OCI-LY7 (cell line): Measurements from ENCODE around the gene GABRB3. TPM values are rescaled to one million over a fixed set of nuclear protein-coding genes. Genes with fewer than 3 reads are reported as not detected.

ENCODE experiments used
- BruUV-seq: library from RNA; stranded (reverse); fragments of 400-500 nt; replicated peaks from 2 replicates; lab custom pipeline; 2021; lab: Mats Ljungman, UMichigan
- CTCF ChIA-PET: fragments of 300-600 bp; sonication (Branson Sonifier 250); formaldehyde crosslinking; loops from one replicate; lab custom pipeline; 2022; ENCODE audit warnings: antibody characterized with exemption; ENCODE audit not compliant: unreplicated experiment; lab: Charles Lee
- POLR2A ChIA-PET: fragments of 300-600 bp; sonication (Branson Sonifier 250); formaldehyde crosslinking; loops from one replicate; lab custom pipeline; 2022; ENCODE audit warnings: antibody characterized with exemption; lab: Charles Lee
- DNase-seq: peaks from one replicate; pipeline ENCODE4 v3.0.0-alpha.2; 2015; ENCODE audit warnings: low spot score
- H2AFZ ChIP-seq: fragments of 200-600 bp; sonication (generic), shearing (Covaris generic); 2 replicates; pipeline ENCODE4 v1.6.1; 2014; ENCODE audit warnings: mild to moderate bottlenecking, antibody characterized with exemption, low read length, moderate library complexity
- H3K27ac ChIP-seq: fragments of 200-600 bp; sonication (generic); 2 replicates; pipeline ENCODE4 v1.5.1; 2014; ENCODE audit warnings: mixed run types, low read depth, mild to moderate bottlenecking, moderate library complexity, low read length, inconsistent platforms; ENCODE audit not compliant: poor library complexity, severe bottlenecking
- H3K36me3 ChIP-seq: fragments of 200-600 bp; sonication (generic); 2 replicates; pipeline ENCODE4 v1.6.1; 2014; ENCODE audit warnings: mild to moderate bottlenecking, antibody characterized with exemption, low read length, moderate library complexity, mixed read lengths; ENCODE audit not compliant: insufficient read depth
- H3K4me1 ChIP-seq: fragments of 200-600 bp; sonication (generic); 2 replicates; pipeline ENCODE4 v1.5.1; 2014; ENCODE audit warnings: mild to moderate bottlenecking, low read length; ENCODE audit not compliant: insufficient read depth, poor library complexity, severe bottlenecking
- H3K4me2 ChIP-seq: fragments of 200-600 bp; sonication (generic); 2 replicates; pipeline ENCODE4 v1.6.1; 2014; ENCODE audit warnings: mild to moderate bottlenecking, low read length
- H3K4me3 ChIP-seq: fragments of 200-600 bp; sonication (generic); 2 replicates; pipeline ENCODE4 v1.5.1; 2014; ENCODE audit warnings: mild to moderate bottlenecking, low read depth, low read length; ENCODE audit not compliant: poor library complexity, severe bottlenecking
- H3K79me2 ChIP-seq: fragments of 200-600 bp; sonication (generic); 2 replicates; pipeline ENCODE4 v1.6.1; 2016; ENCODE audit warnings: low read depth, mild to moderate bottlenecking, low read length, moderate library complexity, mixed read lengths; ENCODE audit not compliant: insufficient read depth
- H3K9me2 ChIP-seq: fragments of 200-600 bp; sonication (generic); 2 replicates; pipeline ENCODE4 v1.6.1; 2016; ENCODE audit warnings: mild to moderate bottlenecking, low read length, mixed read lengths; ENCODE audit not compliant: insufficient read depth
- H3K9me3 ChIP-seq: fragments of 200-600 bp; sonication (generic); 2 replicates; pipeline ENCODE4 v1.6.1; 2014; ENCODE audit warnings: mild to moderate bottlenecking, mixed run types, low read length, mixed read lengths
- H4K20me1 ChIP-seq: fragments of 200-600 bp; sonication (generic); 2 replicates; pipeline ENCODE4 v1.6.1; 2014; ENCODE audit warnings: mild to moderate bottlenecking, antibody characterized with exemption, low read length, moderate library complexity, mixed read lengths; ENCODE audit not compliant: insufficient read depth
- EZH2phosphoT487 ChIP-seq: fragments of 200-600 bp; sonication (generic); IDR thresholded peaks from 2 replicates; pipeline ENCODE4 v1.6.1; 2018; ENCODE audit warnings: low read depth, borderline replicate concordance, mild to moderate bottlenecking, mixed run types, antibody characterized with exemption, low read length, moderate library complexity, mixed read lengths
- intact Hi-C: fragments of 100-400 bp; cut with micrococcal nuclease; formaldehyde crosslinking; loops from one replicate; pipeline ENCODE4 v1.10.0; 2022; ENCODE audit not compliant: unreplicated experiment
- total RNA-seq, 2 experiments: library from RNA; depleted of rRNA in 1 of 2; stranded (reverse); fragments of >200 nt in 1 of 2; shearing (Covaris generic) in 1 of 2; gene quantifications; 2 replicates each; pipeline ENCODE4 v1.2.3, GENCODE V29; 2014 to 2022
- TF ChIP-seq, protein P1 (sequence below): fragments of 200-600 bp; sonication (generic); conservative IDR thresholded peaks from 2 replicates; pipeline ENCODE4 v1.5.1; 2014; ENCODE audit warnings: mild to moderate bottlenecking, antibody characterized with exemption, low read length, moderate library complexity, mixed read lengths

Gene GABRB3
- total RNA-seq, 2 experiments from 2014 or later, result 2.8 to 6.5 TPM

DNA sequence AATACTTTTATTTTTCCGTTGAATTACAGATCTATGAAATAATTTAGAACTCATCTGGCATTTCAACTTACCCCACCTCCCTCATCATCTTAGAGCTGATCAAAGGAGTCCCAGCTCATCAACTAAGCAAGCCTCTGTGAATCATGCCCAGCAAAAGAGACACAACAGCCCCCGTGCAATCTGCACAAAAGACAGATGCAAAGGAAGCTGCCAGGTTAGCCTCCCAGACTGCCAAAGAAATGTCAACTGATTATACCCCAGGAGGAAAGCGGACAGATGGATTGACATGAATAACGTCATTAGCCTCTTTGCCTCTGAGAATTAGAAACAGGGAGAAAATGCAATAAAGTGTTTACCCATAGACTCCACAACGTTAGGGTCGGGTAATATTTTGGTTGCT lies 75.0 kb downstream of the GABRB3 start:
- H3K4me3 ChIP-seq, result no peak overlapping the region
- ChIA-PET POLR2A (no interaction called here), CTCF (no interaction called here)
- H3K9me3 ChIP-seq, result no peaks in the 10 kb centered on the region
- intact Hi-C loops, result no loop called here
- no peaks in the 10 kb centered on the region for H3K36me3 ChIP-seq
- H4K20me1 ChIP-seq, result no peaks in the 10 kb centered on the region
- DNase-seq, result no peak
- H3K79me2 ChIP-seq, result no peaks in the 10 kb centered on the region
- no peak overlapping the region for H3K4me2 ChIP-seq
- no peak overlapping the region for H3K27ac ChIP-seq
- TF ChIP-seq, protein P1, sequence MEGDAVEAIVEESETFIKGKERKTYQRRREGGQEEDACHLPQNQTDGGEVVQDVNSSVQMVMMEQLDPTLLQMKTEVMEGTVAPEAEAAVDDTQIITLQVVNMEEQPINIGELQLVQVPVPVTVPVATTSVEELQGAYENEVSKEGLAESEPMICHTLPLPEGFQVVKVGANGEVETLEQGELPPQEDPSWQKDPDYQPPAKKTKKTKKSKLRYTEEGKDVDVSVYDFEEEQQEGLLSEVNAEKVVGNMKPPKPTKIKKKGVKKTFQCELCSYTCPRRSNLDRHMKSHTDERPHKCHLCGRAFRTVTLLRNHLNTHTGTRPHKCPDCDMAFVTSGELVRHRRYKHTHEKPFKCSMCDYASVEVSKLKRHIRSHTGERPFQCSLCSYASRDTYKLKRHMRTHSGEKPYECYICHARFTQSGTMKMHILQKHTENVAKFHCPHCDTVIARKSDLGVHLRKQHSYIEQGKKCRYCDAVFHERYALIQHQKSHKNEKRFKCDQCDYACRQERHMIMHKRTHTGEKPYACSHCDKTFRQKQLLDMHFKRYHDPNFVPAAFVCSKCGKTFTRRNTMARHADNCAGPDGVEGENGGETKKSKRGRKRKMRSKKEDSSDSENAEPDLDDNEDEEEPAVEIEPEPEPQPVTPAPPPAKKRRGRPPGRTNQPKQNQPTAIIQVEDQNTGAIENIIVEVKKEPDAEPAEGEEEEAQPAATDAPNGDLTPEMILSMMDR, result no peak
- no peak for TF ChIP-seq EZH2phosphoT487
- no peaks in the 10 kb centered on the region for H3K4me1 ChIP-seq
- H3K9me2 ChIP-seq, result 0 out of 2 replicates have a peak, but pooled peaks cover 3% of the 10 kb centered on the region
- no peak overlapping the region for H2AFZ ChIP-seq
- BruUV-seq, result no TSS peak

DNA sequence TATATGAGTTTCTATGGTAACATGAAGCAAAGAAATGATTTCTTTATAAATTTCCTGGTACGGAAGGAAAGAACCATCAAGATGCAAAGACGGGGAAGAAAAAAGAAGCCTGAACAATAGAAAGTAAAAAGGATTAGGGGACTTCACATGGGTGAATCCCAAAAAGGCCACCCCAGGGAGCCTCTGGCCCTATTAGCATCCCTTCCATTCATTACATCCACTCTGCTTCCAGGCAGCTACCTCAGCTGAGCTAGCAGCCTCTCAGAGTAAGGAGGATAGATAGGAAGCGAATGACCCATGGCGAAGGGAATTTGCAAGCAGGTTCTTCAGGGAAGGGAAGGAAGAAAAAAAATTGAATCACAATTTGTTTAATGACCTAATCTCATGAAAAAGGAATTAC lies 81.6 kb downstream of the GABRB3 start:
- ChIA-PET POLR2A (no interaction called here), CTCF (no interaction called here)
- H2AFZ ChIP-seq, result no peak overlapping the region
- no peak overlapping the region for H3K27ac ChIP-seq
- H3K9me2 ChIP-seq, result no peaks in the 10 kb centered on the region
- no peaks in the 10 kb centered on the region for H3K4me1 ChIP-seq
- H3K36me3 ChIP-seq, result no peaks in the 10 kb centered on the region
- H3K4me2 ChIP-seq, result no peak overlapping the region
- TF ChIP-seq EZH2phosphoT487, result no peak
- TF ChIP-seq, protein P1, result no peak
- DNase-seq, result no peak
- H3K79me2 ChIP-seq, result no peaks in the 10 kb centered on the region
- no peaks in the 10 kb centered on the region for H4K20me1 ChIP-seq
- intact Hi-C loops, result no loop called here
- no peak overlapping the region for H3K4me3 ChIP-seq
- no TSS peak for BruUV-seq
- no peaks in the 10 kb centered on the region for H3K9me3 ChIP-seq

DNA sequence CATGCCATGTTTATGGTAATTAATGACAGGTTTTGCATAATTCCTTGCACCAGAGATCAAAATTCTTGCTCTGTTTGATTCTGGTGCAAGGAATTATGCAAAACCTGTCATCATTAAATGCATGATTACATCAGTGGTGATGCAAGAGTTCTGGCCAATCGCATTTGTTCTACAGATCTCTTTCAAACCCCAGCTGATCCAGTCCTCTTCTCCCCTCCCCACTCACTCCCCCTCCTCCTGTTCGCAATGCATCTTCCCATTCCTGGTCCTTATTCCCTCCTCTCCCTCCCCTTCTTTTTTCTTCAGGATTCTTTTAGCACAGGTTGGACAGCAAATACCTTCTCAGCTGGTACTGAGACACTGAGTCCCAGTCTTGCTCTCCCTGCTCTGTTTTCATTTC lies 82.1 kb downstream of the GABRB3 start:
- TF ChIP-seq, protein P1, result no peak
- TF ChIP-seq EZH2phosphoT487, result no peak
- BruUV-seq, result no TSS peak
- Histone ChIP-seq H3K36me3 (no peaks in the 10 kb centered on the region), H4K20me1 (no peaks in the 10 kb centered on the region), H3K9me2 (no peaks in the 10 kb centered on the region), H2AFZ (no peak overlapping the region), H3K4me1 (no peaks in the 10 kb centered on the region), H3K79me2 (no peaks in the 10 kb centered on the region), H3K9me3 (no peaks in the 10 kb centered on the region), H3K4me2 (no peak overlapping the region), H3K4me3 (no peak overlapping the region), H3K27ac (no peak overlapping the region)
- CTCF ChIA-PET, result no interaction called here
- POLR2A ChIA-PET, result interaction anchor here (0.5 kb wide), 1 partner anchor 35 kb away, joined by 4 read pairs; no protein-coding TSS in a partner anchor
- intact Hi-C loops, result no loop called here
- DNase-seq, result no peak
